GM12873 (cell line): Measurements from ENCODE around the gene MYO10.

ENCODE experiments used
- TF ChIP-seq, protein P1 (sequence below): IDR thresholded peaks from 2 replicates; pipeline ENCODE4 v1.5.1; 2012; ENCODE audit warnings: low read depth, mild to moderate bottlenecking, moderate library complexity, low read length, control low read depth; ENCODE audit not compliant: insufficient read depth; ENCODE audit errors: missing control alignments

The MYO10 gene

DNA sequence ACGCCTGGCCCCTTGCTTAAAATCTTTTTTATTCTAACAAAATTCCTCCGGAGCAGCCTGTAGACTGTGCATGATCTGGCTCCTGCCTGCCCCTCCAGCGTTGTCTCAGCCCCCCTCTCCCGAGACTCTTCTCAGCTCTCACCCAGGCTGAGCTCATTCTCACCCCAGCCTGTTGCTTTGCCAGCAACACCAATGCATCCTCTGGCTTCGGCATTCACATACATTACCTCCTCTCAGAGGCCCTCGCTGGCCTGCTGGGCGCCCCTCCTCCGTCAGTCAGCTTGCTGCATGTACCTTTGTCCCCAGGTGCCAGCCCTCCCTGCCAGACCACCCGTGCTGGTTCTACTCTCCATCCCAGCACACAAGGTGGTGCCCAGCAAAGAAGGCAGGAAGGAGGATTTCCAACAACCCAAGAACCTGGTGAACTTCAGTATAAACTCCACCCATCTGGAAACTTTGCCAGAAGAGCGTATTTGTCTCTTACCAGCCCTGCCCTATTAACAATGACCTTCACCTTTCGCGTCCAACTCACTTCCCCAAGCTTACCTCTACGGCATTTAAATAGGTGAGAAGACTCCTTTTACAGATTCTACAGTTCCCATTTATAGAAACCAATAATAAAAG lies 35.0 kb downstream of the MYO10 start:
- TF ChIP-seq, protein P1, sequence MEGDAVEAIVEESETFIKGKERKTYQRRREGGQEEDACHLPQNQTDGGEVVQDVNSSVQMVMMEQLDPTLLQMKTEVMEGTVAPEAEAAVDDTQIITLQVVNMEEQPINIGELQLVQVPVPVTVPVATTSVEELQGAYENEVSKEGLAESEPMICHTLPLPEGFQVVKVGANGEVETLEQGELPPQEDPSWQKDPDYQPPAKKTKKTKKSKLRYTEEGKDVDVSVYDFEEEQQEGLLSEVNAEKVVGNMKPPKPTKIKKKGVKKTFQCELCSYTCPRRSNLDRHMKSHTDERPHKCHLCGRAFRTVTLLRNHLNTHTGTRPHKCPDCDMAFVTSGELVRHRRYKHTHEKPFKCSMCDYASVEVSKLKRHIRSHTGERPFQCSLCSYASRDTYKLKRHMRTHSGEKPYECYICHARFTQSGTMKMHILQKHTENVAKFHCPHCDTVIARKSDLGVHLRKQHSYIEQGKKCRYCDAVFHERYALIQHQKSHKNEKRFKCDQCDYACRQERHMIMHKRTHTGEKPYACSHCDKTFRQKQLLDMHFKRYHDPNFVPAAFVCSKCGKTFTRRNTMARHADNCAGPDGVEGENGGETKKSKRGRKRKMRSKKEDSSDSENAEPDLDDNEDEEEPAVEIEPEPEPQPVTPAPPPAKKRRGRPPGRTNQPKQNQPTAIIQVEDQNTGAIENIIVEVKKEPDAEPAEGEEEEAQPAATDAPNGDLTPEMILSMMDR: no peak

- TF ChIP-seq, protein P1: no peak
Observed at GRCh38 chr5:16899171-16899570, 36.9 kb downstream of the MYO10 start.

GRCh38 chr5:16897800-16898199 lies 38.3 kb downstream of the MYO10 start:
- TF ChIP-seq, protein P1: no peak

- TF ChIP-seq, protein P1: no peak
Observed at GRCh38 chr5:16897284-16897704, 38.8 kb downstream of the MYO10 start.

DNA sequence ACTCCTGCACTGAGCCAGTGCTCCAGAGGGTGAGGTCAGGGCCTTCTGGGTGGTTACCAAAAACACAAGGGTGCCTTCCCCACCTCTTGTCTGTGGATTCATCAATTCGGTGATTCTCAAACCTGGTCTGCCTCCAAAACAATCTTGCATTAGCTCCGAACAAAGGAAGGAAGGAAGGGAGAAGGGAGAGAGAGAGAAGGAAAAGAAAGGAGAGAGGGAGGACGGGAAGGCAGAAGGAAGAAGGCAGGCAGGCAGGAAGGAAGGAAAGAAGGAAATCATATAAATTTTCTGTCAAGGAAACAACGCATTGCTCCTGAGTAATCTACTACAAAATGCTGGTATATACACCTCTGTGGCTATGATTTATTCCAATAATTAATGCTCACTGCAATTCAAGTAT lies 39.3 kb downstream of the MYO10 start:
- TF ChIP-seq, protein P1: no peak

DNA sequence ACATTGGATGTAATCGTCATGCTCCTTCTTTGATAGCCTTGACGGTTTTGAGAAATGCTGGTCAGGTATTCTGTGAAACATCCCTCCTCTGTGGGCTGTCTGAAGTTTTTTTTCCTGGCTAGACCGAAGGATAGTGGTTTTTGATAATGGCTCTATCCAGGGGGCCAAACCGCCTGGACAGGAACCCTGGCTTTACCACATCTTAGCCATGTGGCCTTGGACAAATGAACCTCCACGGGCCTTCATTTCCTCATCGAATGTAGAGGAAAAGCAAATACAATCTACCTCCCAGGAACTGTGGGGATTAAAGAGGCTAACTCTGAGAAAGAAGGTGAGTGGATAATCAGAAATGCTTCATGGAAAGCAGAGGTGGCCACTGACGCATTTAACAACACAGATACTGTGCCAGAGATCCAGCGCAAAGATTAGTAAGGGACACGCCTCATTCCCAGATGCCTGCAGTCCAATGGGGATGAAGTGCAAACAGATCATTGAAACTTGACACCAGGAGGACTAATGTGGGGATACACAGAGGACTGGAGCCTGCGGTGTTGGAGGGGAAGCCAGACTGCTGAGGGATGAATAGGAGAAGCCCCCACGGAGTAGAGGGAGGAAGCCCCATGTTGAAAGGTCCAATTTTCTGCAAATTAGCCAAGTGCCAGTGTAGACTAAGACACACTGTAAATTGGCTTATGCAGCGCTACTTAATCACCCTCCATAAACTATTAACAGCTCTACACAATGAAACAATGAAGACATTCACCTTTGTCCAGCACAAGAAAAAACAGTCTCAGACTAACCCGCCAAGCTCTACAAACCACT lies 41.6 kb downstream of the MYO10 start:
- TF ChIP-seq, protein P1: no peak

DNA sequence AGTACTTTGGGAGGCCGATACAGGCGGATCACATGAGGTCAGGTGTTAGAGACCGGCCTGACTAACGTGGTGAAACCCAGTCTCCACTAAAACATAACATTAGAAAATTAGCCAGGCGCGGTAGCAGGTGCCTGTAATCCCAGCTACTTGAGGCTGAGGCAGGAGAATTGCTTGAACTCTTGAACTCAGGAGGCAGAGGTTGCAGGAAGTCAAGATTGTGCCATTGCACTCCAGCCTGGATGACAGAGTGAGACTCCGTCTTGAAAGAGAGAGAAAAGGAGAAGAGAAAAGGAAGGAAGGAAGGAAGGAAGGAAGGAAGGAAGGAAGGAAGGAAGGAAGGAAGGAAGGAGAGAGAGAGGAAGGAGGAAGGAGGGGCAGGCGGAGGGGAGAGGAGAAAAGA lies 45.1 kb downstream of the MYO10 start:
- TF ChIP-seq, protein P1: no peak
